Loucy (cell line): ENCODE data around the gene INSRR.

Experiments
- CTCF ChIP-seq: fragments of 200-600 bp; sonication (generic); conservative IDR thresholded peaks from 2 replicates; pipeline ENCODE4 v1.5.1; 2014; ENCODE audit warnings: mild to moderate bottlenecking, antibody characterized with exemption, low read length
- EZH2phosphoT487 ChIP-seq: fragments of 200-600 bp; IDR thresholded peaks from 2 replicates; pipeline ENCODE4 v1.6.1; 2018; ENCODE audit warnings: antibody characterized with exemption, mild to moderate bottlenecking, moderate library complexity, borderline replicate concordance

DNA sequence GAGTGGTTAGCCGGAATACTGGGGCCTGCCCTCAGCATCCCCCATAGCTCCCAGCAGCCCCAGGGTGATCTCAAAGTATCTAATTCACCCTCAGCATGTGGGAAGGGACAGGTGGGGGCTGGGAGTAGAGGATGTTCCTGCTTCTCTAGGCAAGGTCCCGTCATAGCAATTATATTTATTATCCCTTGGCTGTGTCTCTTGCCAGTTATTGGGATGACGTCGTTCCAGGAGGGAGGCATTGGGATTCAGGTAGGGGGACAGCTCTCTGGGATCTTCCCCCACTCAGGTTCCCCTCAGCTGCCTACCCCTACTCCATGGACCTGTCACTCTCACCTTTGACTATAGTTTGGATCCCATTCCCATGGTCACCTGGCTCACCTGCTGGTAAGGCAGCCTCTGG, 22.7 kb upstream of the INSRR start:
- no peak for TF ChIP-seq CTCF
- TF ChIP-seq EZH2phosphoT487, result no peak
